ENCODE measurements around the gene RASGRP4. TPM values are rescaled to one million over a fixed set of nuclear protein-coding genes. Genes with fewer than 3 reads are reported as not detected.
"Not testable (repeated sequence)": the region's sequence is repeated elsewhere in the genome, so short reads cannot be mapped to it uniquely, and the experiment has no call there.

The RASGRP4 gene
- total RNA-seq, 1 donor from 2014 or later: 8.1 TPM

DNA sequence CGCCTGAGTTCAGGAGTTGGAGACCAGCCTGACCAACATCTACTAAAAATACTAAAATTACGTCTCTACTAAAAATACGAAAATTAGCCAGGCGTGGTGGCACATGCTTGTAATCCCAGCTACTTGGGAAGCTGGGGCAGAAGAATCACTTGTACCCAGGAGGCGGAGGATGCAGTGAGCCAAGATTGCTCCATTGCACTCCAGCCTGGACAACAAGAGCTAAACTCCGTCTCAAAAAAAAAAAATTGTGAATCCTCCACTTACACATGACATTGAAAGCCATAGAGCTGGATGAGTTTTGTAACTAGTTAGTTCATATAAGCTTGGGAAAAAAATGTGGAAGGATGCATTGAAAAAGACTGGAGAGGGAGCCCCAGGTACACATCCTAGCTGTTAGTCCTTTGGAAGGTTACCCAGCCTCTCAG lies 52.1 kb downstream of the RASGRP4 start:
- Mint-ChIP-seq H3K27me3 (ENCODE audit: unreplicated experiment) (peaks cover 5% of the 10 kb centered on the region), H3K4me3 (ENCODE audit: unreplicated experiment) (peak overlapping the region; percentile 91), H3K4me1 (ENCODE audit: unreplicated experiment) (peaks cover 22% of the 10 kb centered on the region), H3K9me3 (ENCODE audit: unreplicated experiment) (no peaks in the 10 kb centered on the region), H3K27ac (ENCODE audit: unreplicated experiment) (peak overlapping the region; percentile 85), H3K36me3 (ENCODE audit: low read depth, unreplicated experiment) (no peaks in the 10 kb centered on the region)
- no peak for DNase-seq (ENCODE audit: low spot score)
- TF ChIP-seq CTCF (IDR thresholded peaks at IDR 0.05; ENCODE audit: unreplicated experiment): no peak

DNA sequence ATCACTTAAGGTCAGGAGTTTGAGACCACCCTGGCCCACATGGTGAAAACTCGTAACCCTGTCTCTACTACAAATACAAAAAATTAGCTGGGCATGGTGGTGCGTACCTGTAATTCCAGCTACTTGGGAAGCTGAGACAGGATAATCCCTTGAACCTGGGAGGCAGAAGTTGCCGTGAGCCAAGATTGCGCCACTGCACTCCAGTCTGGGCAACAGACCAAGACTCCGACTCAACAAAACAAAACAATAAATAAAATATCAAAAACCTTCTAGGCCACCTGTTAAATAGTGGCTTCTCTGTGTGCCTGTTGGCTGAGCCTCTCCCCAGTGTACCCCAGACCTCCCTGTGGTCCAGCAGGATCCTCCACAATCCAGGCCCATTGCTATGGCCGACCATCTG lies 54.9 kb downstream of the RASGRP4 start:
- no peak overlapping the region for H3K4me3 Mint-ChIP-seq (ENCODE audit: unreplicated experiment)
- H3K27me3 Mint-ChIP-seq (ENCODE audit: unreplicated experiment): peaks cover 5% of the 10 kb centered on the region
- TF ChIP-seq CTCF (IDR thresholded peaks at IDR 0.05; ENCODE audit: unreplicated experiment): no peak
- no peaks in the 10 kb centered on the region for H3K9me3 Mint-ChIP-seq (ENCODE audit: unreplicated experiment)
- no peak for DNase-seq (ENCODE audit: low spot score)
- H3K27ac Mint-ChIP-seq (ENCODE audit: unreplicated experiment): no peak overlapping the region
- no peaks in the 10 kb centered on the region for H3K36me3 Mint-ChIP-seq (ENCODE audit: low read depth, unreplicated experiment)
- H3K4me1 Mint-ChIP-seq (ENCODE audit: unreplicated experiment): peaks cover 15% of the 10 kb centered on the region

DNA sequence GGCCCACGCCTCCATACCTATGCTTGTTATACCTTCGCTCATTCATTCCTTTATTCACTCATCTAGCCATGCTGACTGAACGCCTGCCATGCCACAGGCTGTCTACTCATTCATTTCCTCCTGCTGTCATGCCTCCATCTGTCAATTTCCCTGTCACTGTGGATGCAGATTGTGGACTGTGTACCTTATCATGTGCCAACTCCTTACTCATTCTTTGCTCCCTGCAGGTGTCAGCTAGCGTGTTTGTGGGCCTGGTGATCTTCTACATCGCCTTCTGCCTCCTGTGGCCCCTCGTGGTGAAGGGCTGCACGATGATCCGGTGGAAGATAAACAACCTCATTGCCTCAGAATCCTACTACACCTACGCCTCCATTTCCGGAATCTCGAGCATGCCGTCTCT lies 55.7 kb downstream of the RASGRP4 start:
- no peak for DNase-seq (ENCODE audit: low spot score)
- H3K27me3 Mint-ChIP-seq (ENCODE audit: unreplicated experiment): peaks cover 5% of the 10 kb centered on the region
- no peak overlapping the region for H3K4me3 Mint-ChIP-seq (ENCODE audit: unreplicated experiment)
- H3K27ac Mint-ChIP-seq (ENCODE audit: unreplicated experiment): no peak overlapping the region
- no peak for TF ChIP-seq CTCF (IDR thresholded peaks at IDR 0.05; ENCODE audit: unreplicated experiment)
- H3K9me3 Mint-ChIP-seq (ENCODE audit: unreplicated experiment): no peaks in the 10 kb centered on the region
- H3K36me3 Mint-ChIP-seq (ENCODE audit: low read depth, unreplicated experiment): no peaks in the 10 kb centered on the region
- H3K4me1 Mint-ChIP-seq (ENCODE audit: unreplicated experiment): peaks cover 9% of the 10 kb centered on the region

DNA sequence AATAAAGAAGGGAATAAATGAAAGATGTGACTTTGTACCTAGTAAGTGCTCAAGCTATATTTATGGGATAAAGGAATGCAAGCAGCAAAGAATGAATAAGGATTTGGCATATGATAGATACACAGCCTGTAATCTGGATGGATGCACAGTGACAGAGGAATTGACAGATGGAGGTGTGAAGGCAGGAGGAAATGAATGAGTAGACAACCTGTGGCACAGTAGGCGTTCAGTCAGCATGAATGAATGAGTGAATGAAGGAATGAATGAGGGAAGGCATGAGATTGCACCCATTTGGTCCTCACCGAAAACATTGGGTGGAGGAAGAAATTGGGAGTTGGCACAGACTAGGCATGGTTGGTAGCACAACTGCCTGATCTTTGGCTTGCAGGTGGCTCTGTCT lies 56.4 kb downstream of the RASGRP4 start:
- Mint-ChIP-seq H3K36me3 (ENCODE audit: low read depth, unreplicated experiment) (no peaks in the 10 kb centered on the region), H3K27ac (ENCODE audit: unreplicated experiment) (no peak overlapping the region), H3K4me3 (ENCODE audit: unreplicated experiment) (no peak overlapping the region), H3K4me1 (ENCODE audit: unreplicated experiment) (peaks cover 4% of the 10 kb centered on the region), H3K27me3 (ENCODE audit: unreplicated experiment) (peaks cover 6% of the 10 kb centered on the region), H3K9me3 (ENCODE audit: unreplicated experiment) (no peaks in the 10 kb centered on the region)
- no peak for DNase-seq (ENCODE audit: low spot score)
- no peak for TF ChIP-seq CTCF (IDR thresholded peaks at IDR 0.05; ENCODE audit: unreplicated experiment)

- TF ChIP-seq CTCF (IDR thresholded peaks at IDR 0.05; ENCODE audit: unreplicated experiment): no peak
- DNase-seq (ENCODE audit: low spot score): no peak
Measured at GRCh38 chr19:38367041-38367440, 59.0 kb downstream of the RASGRP4 start.

GRCh38 chr19:38362946-38363688 lies 62.9 kb downstream of the RASGRP4 start:
- H3K4me3 Mint-ChIP-seq (ENCODE audit: unreplicated experiment); DNase-seq (ENCODE audit: low spot score); H3K27ac Mint-ChIP-seq (ENCODE audit: unreplicated experiment); H3K36me3 Mint-ChIP-seq (ENCODE audit: low read depth, unreplicated experiment); H3K9me3 Mint-ChIP-seq (ENCODE audit: unreplicated experiment); H3K4me1 Mint-ChIP-seq (ENCODE audit: unreplicated experiment): not testable (repeated sequence)
- H3K27me3 Mint-ChIP-seq (ENCODE audit: unreplicated experiment): peaks cover 22% of the 10 kb centered on the region

More at GRCh38 chr19:38367041-38367440, 59.0 kb downstream of the RASGRP4 start:
- Mint-ChIP-seq H3K36me3 (ENCODE audit: low read depth, unreplicated experiment) (no peaks in the 10 kb centered on the region), H3K27ac (ENCODE audit: unreplicated experiment) (no peak overlapping the region), H3K9me3 (ENCODE audit: unreplicated experiment) (no peaks in the 10 kb centered on the region), H3K27me3 (ENCODE audit: unreplicated experiment) (peaks cover 8% of the 10 kb centered on the region), H3K4me3 (ENCODE audit: unreplicated experiment) (no peak overlapping the region), H3K4me1 (ENCODE audit: unreplicated experiment) (no peaks in the 10 kb centered on the region)
